HCEC 1CT (cell line): ENCODE measurements around the gene LINC00237.
A peak's percentile ranks its signal among the peaks of the same experiment; 100 is the strongest.

Experiments used
- DNase-seq: peaks from one replicate; pipeline ENCODE4 v3.0.0-alpha.2; 2017

LINC00237 gene

GRCh38 chr20:21125072-21125848 is 19.1 kb upstream of the LINC00237 start:
- DNase-seq = peak; percentile 64

DNA sequence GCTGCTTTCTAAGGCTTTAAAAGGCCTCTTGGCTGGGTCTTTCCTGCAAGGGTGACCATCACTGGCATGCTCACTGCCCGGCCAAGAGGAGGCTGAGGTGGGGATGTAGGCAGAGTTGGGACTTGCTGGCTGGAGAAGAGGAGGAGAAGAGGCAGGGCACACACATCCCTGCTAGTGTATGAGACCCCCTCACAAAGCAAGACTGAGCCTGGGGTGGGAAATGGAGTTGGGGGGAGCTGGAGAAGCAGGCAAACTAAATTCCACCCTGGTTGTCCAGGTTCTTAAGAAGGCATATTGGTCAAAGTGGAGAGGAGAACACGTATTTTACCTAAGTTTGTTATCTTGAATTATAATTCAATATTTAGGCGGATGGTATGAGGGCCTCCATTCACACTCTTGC is 18.0 kb upstream of the LINC00237 start:
- no peak for DNase-seq

DNA sequence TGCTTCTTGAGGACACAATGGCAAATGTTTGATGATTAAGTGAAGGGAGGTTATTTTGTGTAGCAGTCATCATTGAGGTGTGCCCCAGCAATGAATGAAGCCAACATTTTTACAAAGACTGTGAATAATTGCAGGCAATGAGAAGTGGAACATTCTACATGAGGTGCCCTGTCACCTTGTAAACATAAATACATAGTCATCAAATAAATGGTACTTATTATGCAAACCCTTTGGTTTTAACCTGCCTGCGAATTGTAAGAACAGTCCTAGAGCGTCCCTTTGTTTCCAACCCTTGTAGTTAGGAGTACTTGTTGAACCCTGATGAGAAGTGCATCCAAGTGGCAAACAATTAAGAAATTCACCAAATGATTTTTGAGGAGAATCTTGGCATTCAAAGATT is 12.6 kb upstream of the LINC00237 start:
- DNase-seq = no peak

GRCh38 chr20:21118138-21118537 is 12.0 kb upstream of the LINC00237 start:
- DNase-seq = no peak

DNA sequence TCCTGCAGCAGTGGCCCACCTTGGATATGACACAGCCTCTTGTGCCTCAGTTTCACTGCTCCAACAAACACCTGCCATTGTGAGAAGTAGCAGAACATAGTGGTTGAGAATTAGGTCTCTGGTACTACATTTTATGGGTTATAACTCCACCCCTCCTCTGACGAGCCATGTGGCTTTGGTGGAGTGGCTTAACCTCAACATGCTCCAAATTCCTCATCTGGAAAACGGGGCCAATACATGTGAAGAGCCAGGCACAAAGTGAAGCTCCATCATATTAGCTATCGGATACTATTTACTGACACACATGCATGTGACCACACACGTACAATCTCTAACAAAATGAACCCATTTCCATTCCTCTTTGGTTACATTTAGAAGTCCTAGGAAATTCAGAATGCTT is 11.4 kb upstream of the LINC00237 start:
- DNase-seq = no peak

GRCh38 chr20:21114584-21114983 is 8.4 kb upstream of the LINC00237 start:
- no peak for DNase-seq

DNA sequence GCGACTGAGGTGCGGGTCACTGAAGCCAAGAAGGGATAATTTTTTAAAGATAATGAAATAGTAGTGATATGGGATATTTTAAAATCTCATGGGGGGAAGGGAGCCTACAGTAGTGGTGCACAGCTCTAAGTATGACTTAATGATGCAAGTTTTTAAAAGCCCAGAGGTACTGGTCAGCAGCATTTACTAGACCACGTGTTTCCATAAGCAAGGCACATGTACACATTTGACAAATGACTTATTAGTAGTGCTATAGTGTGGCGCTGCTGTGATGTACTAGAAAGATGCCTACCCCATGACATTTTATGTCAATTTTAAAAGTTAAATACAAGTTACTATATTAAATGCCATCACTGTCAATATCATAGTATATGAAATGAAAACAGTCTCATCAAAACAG is 7.5 kb upstream of the LINC00237 start:
- DNase-seq = no peak

GRCh38 chr20:21111416-21111815 is 5.3 kb upstream of the LINC00237 start:
- no peak for DNase-seq

DNA sequence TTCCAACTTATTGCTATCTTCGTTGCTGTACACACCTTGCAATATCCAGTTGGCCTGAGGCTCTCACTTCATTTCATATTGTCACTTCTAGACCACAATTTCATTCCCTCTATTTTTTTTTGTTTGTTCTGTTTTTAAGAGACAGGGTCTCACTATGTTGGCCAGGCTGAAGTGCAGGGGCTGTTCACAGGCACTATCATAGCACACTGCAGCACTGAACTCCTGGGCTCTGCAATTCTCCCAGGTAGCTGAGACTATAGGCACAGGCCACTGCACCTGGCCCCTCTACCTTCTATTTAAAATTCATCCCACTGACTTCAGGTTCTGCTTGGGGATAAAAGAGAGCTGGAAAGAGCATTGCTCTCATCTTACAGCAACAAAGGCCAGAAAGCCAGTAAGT is 4.7 kb upstream of the LINC00237 start:
- DNase-seq = no peak

GRCh38 chr20:21109144-21109543 is 3.0 kb upstream of the LINC00237 start:
- no peak for DNase-seq

DNA sequence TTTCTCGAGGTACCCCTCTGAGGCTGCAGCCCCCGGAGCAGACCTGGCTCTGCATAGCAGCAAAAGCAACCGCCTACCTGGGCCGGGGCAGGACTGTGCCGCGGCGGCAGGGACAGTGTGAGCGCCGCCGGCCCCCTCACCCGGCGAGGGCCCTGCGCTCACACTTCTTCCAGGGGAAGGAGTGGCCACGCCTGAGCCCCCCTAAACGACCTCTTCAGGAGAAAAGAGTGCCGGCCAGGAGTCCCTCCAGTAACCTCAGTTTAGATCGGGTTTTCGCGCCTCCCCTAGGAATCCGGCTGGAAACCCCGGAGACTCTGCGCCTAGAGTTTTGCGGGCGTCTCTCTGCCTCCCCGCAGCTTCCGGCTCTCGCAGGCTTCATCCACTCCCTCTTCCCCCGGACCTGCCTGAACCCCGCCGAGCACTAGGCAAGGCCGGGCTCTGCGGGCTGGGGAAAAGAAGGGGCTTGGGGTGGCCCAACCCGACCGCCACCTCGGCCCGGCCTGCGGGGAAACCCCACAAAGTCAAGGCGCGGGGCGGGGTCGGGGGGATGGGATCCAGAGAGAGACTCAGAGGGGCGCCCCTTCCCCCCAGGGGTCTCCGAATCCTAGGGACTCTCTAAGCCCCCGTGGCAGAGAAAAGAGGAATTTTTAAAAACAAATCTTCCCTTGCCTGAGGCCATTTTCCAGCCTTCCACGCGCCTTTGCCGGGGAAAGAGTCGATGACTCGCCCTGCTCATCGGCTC is 558 bp downstream of the LINC00237 start:
- DNase-seq = no peak

- DNase-seq = no peak
Measured at GRCh38 chr20:21104921-21105320, 1.2 kb downstream of the LINC00237 start.

DNA sequence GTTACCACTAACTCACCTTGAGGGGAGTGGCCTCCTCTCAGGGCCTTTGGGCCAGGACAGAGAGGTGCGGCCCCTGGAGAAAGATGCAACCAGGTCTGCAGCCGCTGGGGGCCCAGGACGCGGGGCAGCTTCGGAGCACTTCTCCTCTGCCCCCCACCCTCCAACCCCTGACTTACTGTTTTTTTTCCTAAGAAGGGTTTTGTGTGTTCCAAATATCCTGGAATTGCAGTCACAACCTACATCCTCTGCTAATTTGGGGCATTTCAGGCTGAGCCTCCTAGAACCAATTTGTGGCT is 1.7 kb downstream of the LINC00237 start:
- no peak for DNase-seq

DNA sequence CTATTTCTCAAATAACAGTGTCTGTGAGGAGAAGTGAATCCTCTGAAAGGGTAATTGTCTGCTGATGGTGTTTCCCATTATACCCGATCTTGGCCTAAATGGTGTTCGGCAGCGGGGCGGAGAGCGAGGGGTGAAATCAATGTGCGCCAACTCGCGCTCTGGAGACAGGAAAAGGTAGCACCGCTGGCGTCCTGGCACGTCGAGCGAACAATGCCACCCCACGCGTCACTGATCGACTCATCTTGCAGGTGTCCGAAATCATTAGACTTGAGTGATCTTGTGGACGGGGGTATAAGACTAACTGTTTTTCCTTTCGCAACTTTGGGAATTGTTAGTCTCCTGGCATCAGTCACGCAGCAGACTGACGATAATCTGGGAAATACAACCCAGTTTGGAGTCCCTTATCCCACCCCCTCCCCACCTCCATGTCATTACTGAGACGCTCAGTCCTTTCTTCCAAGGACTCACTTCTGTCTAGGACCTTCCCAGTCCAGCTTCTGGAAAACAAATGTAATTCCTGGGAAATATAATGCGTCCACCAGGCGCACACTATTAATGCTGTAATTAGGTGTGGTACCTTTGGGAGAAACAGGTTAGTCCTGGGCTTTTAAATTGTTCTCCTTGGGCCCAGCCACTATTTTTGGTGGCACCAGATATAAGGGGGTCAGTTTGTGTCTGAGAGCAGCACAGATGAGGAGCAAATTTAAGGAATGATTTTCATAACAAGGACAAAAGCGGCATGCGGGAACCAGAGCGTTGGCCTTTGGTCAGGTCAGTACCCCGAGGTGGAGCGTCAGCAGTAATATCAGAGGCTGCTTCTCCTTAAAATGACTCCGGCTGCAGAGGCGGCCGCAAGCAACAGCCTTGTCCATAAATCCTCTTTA is 2.3 kb downstream of the LINC00237 start:
- DNase-seq = no peak

- no peak for DNase-seq
Measured at GRCh38 chr20:21102603-21103311, 3.4 kb downstream of the LINC00237 start.

DNA sequence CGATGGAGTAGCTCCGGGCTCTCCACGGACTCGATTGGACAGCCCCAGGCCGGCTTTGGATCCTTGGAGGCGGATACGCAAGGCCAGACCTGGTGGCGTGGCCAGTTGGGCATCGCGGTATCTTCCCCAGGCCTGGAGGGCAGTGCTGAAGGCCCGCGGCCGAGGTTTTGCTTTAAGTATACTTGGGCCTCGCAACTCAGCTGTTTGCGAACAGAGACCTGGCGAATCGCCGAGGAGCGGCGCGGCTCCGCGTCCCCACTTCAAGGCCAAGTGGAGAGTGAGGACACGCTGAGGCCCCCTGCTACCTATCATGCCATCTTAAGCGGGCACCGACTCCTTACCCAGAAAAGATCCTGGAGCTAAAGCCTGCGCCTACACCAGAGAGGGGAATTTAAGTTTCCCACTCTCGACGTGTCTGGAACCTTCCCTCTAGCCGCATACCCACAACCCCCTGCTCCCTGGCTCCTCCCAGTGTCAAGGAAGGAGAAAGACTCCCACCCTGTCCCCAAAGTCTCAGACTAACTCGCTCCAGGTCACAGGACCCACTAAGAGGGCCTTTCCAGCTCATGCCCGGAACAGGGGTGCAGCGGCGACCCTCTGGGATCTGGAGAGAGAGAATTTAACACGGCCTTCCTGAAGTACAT is 4.1 kb downstream of the LINC00237 start:
- DNase-seq = no peak

DNA sequence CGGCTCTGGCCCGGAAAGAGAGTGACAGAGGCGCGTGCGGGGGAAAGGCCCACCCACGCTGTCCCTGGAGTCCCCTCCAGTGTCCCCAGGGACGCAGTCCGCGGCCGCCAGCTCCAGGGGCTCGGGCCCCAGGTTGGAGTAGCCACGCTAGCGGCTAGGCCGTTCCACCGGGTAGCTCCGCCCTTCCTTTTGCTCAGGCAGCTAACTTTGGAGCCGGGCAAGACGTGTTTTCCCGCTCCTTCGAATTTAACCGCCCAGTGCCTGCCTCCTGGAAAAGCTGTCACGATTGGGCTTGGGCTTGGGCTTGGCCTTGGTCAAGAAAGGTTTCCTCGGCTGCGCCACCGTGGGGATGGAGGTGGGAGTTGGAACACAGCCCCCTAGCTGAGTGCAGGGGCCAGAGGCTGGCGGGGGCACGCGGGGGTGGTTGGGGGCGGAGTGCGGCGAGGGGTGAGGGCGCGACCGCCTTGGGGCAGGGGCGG is 4.7 kb downstream of the LINC00237 start:
- DNase-seq = no peak

- DNase-seq = no peak
Measured at GRCh38 chr20:21100578-21101452, 5.3 kb downstream of the LINC00237 start.

DNA sequence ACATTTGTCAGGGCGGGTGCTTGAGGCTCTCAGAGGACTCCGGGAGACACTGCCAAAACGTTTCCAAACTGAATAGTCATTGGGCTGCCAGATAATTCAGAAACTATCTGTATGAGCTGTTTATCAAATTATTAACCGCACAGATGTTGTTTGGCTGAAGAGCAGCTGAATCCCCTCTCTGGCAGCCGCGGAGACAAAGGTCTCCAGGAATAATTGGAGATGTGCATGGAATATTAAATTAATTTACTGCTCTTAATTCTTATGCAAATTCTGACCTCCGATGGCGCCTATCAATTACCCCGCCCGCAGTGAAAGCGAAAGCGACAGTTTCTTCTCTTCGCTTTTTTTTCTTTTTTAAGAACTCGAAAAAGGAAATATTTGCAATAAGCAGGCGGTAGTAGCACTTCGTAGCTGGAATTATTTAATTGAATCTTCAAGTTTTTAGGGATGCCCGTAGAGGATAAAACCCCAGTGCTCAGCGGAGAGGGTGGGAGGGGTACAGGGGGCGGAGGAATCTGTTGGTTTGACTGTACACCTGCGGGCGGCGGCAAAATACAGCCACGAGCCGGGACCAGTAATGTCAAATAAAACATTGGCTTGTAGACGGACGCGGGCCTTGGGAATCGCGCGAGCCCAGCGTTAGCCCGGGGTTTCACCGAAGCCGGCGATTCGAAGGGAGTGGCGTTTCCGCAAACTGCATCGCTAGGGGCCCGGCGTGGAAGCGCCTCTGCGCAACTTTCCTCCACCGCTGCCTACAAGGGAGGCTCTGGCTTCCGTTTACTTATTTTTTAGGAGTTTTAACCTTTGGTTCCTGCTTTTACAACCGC is 6.2 kb downstream of the LINC00237 start:
- DNase-seq = no peak

GRCh38 chr20:21096321-21097043 is 9.7 kb downstream of the LINC00237 start:
- peak; percentile 50 for DNase-seq
